ENCODE data around the gene DDN.

DDN gene

GRCh38 chr12:49010092-49010668 is 11.0 kb upstream of the DDN start:
- no peak for DNase-seq

DNA sequence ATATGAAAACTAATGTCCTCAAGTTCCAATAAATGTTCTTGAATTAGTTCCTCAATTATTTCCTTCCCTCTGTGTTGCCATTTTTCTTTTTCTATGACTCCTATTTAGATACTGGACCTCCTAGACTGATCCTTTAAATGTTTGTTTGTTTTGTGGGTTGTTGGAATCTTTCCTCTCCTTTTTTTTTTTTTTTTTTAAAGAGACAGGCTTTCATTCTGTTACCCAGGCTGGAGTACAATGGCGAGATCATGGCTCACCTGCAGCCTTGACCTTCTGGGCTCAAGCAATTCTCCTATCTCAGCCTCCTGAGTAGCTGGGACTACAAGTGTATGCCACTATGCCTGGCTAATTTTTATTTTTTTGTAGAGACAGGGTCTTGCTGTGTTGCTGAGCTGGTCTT is 9.8 kb upstream of the DDN start:
- DNase-seq = no peak

GRCh38 chr12:49000346-49000745 is 1.2 kb upstream of the DDN start:
- no peak for DNase-seq

GRCh38 chr12:48998497-48999353 is 450 bp downstream of the DDN start:
- peak; percentile 49 for DNase-seq

DNA sequence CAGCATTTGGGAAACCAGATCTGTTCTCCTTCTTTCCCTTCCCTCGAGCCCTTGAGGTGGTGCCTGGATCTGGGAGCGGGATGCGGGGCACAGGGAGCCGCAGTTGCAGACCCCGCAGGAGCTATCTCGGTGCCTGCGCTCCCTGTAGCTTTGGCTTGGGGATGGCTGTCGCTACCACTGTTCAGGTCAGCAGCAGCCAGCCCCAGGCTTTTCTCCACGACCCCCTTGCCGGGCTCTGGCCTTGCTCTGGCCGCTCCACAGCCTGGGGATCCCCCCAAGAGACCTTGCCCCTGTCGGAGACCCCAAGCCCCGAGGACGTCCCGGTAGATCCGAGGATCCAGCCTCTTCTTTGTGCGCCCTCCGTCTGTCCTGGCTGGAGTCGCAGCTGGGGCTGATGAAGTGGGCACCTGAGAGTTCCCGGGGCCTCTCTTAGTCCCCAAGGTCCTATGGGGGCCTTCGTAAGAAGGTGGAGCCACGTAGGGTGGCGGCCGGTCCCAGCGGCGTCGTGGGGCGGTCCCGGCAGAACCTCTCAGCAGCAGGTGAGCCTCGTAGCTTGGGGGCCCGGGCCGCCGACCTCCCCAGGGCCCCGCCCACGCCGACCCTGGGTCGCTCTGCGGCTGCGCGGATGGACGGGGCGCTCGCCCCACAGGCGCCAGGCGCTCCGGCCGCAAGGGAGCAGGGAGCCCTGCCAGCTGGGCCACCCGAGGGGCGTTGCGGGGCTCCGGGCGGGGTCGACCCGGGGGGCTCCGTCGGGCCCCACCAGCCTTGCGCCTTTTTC is 1.3 kb downstream of the DDN start:
- DNase-seq = peak; percentile 50

GRCh38 chr12:48996794-48997718 is 2.1 kb downstream of the DDN start:
- peak; percentile 82 for DNase-seq

- DNase-seq = peak; percentile 70
Measured at GRCh38 chr12:48995086-48995879, 3.9 kb downstream of the DDN start.

DNA sequence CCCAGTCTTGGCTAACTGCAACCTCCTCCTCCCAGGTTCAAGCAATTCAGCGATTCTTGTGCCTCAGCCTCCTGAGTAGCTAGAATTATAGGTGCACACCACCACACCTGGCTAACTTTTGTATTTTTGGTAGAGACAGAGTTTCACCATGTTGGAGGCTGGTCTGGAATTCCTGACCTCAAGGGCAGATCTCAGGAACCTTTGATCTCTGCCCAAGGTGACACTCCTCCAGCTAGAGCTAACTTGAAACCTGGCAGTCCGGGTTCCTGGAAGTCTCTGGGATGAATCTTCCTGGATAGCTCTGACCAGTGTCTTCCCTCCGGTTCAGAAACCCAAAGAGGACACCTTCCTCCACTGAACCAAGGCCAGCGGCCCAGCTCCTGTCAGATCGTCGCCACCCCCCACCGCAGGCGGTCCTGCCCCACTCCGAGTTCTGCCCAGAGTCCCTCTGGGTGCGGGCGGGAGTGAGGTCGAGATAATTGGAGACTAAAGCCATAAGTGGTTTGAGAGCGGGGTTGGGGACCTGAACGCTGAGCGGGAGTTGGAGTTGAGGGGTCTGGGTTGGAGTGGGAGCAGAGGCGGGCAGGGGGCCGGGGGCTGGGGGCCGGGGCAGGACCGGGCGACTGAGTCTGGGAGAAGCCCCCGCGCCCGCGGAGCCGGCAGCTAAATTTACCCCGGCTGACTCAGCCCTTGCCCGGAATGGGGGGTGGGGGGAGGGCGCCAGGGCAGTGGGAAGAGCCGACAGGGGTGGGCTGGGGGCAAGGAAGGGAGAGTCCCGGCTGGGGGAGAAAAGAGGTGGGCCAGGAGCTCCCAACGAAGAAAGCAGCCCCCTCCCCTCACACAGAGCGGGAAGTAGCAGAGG is 4.7 kb downstream of the DDN start:
- DNase-seq = no peak

DNA sequence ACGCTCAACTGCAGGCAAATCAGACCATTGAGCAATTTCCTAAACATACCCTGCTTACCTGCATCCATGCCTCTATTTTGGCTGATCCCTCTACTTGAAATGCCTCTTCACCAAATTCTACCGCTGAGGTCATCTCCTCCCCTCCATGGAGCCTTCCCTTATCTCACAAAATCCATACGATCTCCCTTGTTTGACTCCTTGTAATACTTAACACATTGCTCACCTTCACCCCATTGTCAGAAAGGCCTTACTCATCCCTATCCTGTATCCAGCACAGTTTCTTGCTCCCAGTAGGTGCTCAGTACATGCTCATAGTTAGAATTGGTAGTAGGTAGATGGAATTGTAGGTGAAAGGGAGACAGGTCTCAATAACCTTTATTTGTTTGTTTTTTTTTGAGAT is 5.4 kb downstream of the DDN start:
- no peak for DNase-seq

DNA sequence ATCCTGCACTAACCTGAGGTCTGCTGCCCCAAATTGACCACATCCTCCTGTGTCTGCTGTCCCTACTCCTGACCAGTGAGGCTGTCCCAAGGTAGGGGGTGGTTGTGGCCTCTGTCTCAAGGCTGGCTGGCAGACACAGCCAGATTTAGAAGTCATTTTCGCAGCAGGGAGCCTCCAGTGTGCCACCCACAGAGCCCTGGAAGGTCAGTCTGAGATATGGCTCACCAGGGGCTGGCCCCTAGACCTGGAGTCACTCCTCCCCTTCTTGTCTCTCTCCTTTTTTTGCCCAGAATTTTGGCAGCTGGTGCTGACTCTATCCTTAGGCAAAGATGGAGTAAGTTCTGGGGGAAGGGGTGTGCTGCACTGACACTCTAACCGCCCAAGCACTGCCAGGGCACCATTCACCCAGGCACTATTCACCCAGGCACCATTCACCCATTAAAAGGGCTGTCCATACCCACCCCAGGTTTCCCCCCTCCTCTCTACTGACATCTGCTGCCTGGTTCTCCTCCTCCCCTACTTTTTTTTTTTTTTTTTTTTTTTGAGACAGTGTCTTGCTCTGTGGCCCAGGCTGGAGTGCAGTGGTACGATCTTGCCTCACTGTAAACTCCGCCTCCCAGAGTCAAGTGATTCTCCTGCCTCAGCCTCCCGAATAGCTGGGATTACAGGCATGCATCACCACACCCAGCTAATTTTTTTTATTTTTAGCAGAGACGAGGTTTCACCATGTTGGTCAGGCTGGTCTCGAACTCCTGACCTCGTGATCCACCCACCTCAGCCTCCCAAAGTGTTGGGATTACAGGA is 7.7 kb downstream of the DDN start:
- DNase-seq = no peak

DNA sequence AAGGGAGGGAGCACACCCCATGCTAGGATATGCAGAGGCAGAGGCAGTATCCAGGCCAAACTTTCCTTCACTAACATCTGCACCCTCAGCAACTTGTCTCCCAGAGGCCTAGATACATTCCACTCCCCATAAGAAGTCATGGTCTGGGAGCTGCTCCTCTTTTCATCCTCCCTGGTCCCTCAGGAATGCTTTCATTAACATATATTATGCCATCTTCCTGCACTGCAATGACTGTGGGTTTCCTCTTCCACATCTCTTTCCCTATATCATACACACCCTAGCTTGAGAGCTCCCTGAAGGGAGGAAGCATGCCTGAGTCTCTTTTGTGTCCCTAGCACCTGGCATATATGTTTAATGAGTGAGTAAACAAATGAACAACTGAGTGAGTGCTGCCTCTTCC is 8.6 kb downstream of the DDN start:
- DNase-seq = no peak

DNA sequence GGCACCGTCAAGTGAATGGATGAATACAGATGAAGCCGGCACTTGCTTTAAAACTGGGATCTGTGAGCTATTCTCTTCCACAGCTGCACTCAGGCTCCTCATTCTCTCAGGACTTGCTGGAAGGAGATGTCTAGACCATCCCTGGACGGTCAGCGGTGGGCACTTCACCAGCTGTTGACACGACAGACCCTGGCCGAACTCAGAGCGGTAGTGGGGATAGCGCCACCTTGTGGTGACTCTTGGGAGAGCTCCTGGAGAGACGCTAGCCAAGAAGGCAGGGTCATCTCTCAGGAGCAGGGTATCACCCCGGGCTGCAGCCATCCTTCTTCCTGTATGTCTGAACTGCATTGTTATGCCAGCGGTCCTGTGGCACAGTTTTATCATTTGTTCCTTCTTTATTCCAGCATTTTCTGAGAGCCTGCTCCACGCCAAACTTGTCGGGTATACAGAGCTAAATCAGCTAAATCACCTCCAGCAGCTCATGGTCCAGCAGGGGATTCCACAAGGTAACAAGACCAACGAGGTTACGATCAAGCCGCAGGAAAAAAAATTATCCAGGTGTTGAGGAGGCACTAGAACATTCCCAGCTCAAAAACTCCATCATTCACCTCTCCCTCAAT is 11.0 kb downstream of the DDN start:
- peak; percentile 81 for DNase-seq

GRCh38 chr12:48986720-48987291 is 12.4 kb downstream of the DDN start:
- no peak for DNase-seq

DNA sequence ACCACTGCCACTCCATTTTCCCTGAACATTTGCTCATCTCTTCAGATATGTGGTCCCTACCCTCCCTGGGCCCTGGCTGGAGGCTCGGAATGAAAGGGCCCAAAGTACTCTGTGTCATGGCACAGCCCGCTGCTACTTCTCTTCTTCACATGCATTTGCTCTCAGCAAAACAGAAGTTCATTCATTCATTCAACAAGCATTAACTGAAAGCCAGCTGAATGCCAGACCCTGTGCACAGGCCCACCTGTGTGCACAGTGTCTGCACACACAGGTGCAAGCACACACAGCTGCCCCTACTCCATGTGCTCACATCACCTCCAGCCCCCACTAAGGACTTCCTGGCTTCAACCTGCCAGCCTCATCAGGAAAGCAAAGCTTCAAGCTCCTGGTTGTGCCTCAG is 13.3 kb downstream of the DDN start:
- DNase-seq = no peak

DNA sequence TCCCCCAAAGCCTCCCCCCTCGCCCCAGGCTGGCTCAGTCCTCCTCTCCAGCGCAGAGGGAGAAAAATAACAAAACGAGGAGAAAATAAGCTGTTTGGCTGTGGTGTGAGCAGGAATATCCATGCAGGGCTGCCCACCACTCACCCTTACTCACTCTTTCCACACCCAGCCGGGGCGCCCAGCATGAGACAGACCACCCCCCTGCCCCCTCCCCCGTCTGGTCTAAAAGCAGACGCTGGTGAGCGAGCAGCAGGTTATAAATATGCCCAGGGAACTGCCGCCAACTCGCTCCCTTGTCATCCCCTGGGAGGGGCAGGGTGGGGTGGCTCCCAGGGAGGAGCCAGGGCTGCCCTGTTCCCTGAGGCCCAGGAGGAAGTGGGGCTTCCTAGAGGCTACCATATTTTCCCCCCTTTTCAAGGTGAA is 13.7 kb downstream of the DDN start:
- DNase-seq = no peak

DNA sequence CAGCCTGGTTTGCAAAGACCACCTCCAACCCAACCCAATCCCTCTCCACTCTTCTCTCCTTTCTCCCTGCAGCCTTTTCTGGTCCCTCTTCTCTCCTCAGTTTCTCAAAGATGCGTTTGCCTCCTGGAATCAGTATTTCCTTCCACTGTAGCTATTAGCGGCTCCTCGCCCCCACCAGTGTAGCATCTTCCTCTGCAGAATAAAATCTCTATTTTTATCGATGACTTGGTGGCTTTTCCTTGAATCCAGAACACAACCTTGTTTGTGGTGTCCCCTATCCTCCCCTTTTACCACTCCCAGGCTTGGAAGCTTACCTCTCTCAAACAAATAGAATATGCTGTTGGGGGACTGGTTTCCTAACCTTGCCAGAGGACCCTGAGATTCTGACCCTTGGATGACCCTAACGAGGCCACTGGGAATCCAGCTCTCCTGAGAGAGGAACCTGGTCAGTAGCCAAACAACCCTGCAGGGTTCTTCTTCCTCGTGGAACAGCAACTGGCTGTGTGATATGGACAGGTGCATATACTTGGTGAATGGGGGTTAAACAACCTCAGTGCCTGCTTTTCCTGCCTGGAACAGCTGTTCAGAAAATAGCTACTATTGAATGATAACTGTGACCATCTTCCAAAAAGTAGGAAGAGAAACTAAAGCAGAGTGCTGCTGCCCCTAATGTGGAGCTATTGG is 16.6 kb downstream of the DDN start:
- DNase-seq = no peak

DNA sequence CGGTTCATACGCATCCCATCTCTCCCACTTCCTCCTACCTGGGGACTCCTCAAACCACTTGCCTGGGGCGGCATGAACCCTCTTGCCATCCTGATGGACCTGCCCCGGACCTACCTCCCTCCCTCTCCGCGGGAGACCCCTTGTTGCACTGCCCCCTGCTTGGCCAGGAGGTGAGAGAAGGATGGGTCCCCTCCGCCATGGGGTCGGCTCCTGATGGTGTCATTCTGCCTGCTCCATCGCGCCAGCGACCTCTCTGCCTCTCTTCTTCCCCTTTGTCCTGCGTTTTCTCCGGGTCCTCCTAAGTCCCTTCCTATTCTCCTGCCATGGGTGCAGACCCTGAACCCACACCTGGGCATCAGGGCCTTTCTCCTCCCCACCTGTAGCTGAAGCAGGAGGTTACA is 17.4 kb downstream of the DDN start:
- DNase-seq = no peak

GRCh38 chr12:48980953-48981756 is 18.0 kb downstream of the DDN start:
- peak; percentile 48 for DNase-seq

Data from stimulated activated CD4-positive, alpha-beta T cell treated with anti-CD3 and anti-CD28 coated beads, Interleukin-15, amount 100 ng/mL, for 24 hours (primary cell).